Large intestine (tissue), 3 donors: Measurements from ENCODE around the gene EXOC5. TPM values are rescaled to one million over a fixed set of nuclear protein-coding genes. Genes with fewer than 3 reads are reported as not detected.
"Not testable (repeated sequence)": the region's sequence is repeated elsewhere in the genome, so short reads cannot be mapped to it uniquely, and the experiment has no call there.

Experiments
- DNase-seq, 2 donors: peaks; one replicate each; pipeline versions ENCODE4 v3.0.0 to v3.0.0-alpha.2; 2013
- H3K27ac ChIP-seq: one replicate; pipeline ENCODE4 v1.5.1; 2013; ENCODE audit warnings: low read length
- H3K27me3 ChIP-seq: 2 replicates; pipeline ENCODE4 v1.6.1; 2013; ENCODE audit warnings: low read length; ENCODE audit not compliant: control insufficient read depth, insufficient read depth
- H3K36me3 ChIP-seq: 2 replicates; pipeline ENCODE4 v1.6.1; 2013; ENCODE audit warnings: low read length; ENCODE audit not compliant: control insufficient read depth, insufficient read depth
- H3K4me1 ChIP-seq: one replicate; pipeline ENCODE4 v1.6.1; 2013; ENCODE audit warnings: low read length; ENCODE audit not compliant: control insufficient read depth, insufficient read depth
- H3K4me3 ChIP-seq: one replicate; pipeline ENCODE4 v1.5.1; 2013; ENCODE audit warnings: low read length
- H3K9me3 ChIP-seq: one replicate; pipeline ENCODE4 v1.6.1; 2013; ENCODE audit warnings: mild to moderate bottlenecking, low read depth, low read length, moderate library complexity; ENCODE audit not compliant: control insufficient read depth
- WGBS: methylation state at CpG from one replicate; pipeline ENCODE4 v1.1.5; 2013; ENCODE audit warnings: low lambda C conversion rate; ENCODE audit not compliant: insufficient coverage; 5-methylcytosine and 5-hydroxymethylcytosine counted together
- polyA plus RNA-seq: library from polyadenylated mRNA; unstranded; fragments of 120-200 nt; gene quantifications from one replicate; pipeline ENCODE4 v1.2.1, GENCODE V29; 2013

EXOC5 gene
- polyA plus RNA-seq, 1 donor = 63.8 TPM

- Histone ChIP-seq H3K4me1 (no peaks in the 10 kb centered on the region), H3K36me3 (peaks cover 7% of the 10 kb centered on the region), H3K27me3 (no peaks in the 10 kb centered on the region), H3K27ac (no peak overlapping the region), H3K9me3 (no peaks in the 10 kb centered on the region), H3K4me3 (no peak overlapping the region)
- WGBS = no CpG with 5 or more reads among the region's 1 CpG
- no peak for DNase-seq
These were observed 9.0 kb downstream of the EXOC5 start for GRCh38 chr14:57259672-57260071.

DNA sequence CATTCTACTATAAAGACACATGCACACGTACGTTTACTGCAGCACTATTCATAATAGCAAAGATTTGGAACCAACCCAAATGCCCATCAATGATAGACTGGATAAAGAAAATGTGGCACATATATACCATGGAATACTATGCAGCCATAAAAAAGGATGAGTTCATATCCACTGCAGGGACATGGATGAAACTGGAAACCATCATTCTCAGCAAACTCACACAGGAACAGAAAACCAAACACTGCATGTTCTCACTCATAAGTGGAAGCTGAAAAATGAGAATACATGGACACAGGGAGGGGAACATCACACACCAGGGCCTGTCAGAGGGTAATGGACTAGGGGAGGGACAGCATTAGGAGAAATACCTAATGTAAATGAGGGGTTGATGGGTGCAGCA is 10.5 kb downstream of the EXOC5 start:
- H3K27ac ChIP-seq, H3K4me3 ChIP-seq, H3K4me1 ChIP-seq, DNase-seq, H3K9me3 ChIP-seq, H3K36me3 ChIP-seq, H3K27me3 ChIP-seq: not testable (repeated sequence)
- WGBS = no CpG with 5 or more reads among the region's 2 CpGs

GRCh38 chr14:57254884-57255283 is 13.8 kb downstream of the EXOC5 start:
- no peak overlapping the region for H3K27ac ChIP-seq
- DNase-seq = no peak
- no peaks in the 10 kb centered on the region for H3K9me3 ChIP-seq
- no peaks in the 10 kb centered on the region for H3K27me3 ChIP-seq
- H3K4me3 ChIP-seq = no peak overlapping the region
- H3K36me3 ChIP-seq = peaks cover 7% of the 10 kb centered on the region
- no peaks in the 10 kb centered on the region for H3K4me1 ChIP-seq

DNA sequence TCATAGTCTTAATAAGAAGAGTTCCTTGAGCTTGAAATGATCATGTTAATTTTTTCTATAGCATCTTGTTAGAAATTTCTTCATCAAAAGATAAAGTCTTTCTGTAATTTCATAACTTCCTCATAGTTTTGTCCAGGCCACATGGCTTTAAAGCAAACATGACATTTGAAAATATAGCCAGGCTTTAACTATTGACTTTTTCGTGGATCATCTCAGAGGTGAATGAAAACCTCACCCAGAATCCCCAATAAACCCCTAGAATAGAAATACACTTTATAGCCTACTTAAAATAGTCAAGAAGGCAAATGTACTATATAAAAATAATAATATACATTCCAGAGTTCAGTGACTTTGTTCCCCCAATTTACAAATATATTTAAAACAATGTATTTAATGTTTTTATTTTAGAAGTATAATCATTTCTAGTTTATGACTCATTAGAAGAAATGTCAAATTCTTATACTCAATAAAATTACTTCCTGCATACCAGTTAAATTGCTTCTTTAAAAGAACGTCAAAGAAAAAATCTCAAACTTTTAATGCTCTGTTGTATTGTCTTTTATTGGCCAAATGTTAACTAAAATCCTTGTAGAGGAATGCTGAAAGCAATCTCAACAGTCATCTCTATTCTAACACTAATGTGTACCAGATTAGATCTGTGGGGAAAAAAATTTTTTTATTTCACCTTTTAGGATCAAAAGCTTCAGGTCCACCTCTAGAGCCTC is 21.6 kb downstream of the EXOC5 start:
- Histone ChIP-seq H3K4me3 (no peak overlapping the region), H3K27me3 (no peaks in the 10 kb centered on the region), H3K4me1 (no peaks in the 10 kb centered on the region), H3K36me3 (peaks cover 21% of the 10 kb centered on the region), H3K9me3 (no peaks in the 10 kb centered on the region), H3K27ac (no peak overlapping the region)
- WGBS = 90% methylated on average over 1 of the region's 2 CpGs
- no peak for DNase-seq

- Histone ChIP-seq H3K4me3 (no peak overlapping the region), H3K27me3 (no peaks in the 10 kb centered on the region), H3K4me1 (no peaks in the 10 kb centered on the region), H3K36me3 (peaks cover 26% of the 10 kb centered on the region), H3K27ac (no peak overlapping the region), H3K9me3 (no peaks in the 10 kb centered on the region)
- WGBS = no CpG with 5 or more reads among the region's 2 CpGs
- DNase-seq = no peak
These were observed 22.8 kb downstream of the EXOC5 start for GRCh38 chr14:57245941-57246340.

GRCh38 chr14:57244106-57244505 is 24.6 kb downstream of the EXOC5 start:
- Histone ChIP-seq H3K27me3 (no peaks in the 10 kb centered on the region), H3K36me3 (peaks cover 28% of the 10 kb centered on the region), H3K27ac (no peak overlapping the region), H3K4me1 (no peaks in the 10 kb centered on the region), H3K9me3 (no peaks in the 10 kb centered on the region), H3K4me3 (no peak overlapping the region)
- 40% methylated on average over 1 of the region's 2 CpGs for WGBS
- DNase-seq = peak; percentile 47 to 49

DNA sequence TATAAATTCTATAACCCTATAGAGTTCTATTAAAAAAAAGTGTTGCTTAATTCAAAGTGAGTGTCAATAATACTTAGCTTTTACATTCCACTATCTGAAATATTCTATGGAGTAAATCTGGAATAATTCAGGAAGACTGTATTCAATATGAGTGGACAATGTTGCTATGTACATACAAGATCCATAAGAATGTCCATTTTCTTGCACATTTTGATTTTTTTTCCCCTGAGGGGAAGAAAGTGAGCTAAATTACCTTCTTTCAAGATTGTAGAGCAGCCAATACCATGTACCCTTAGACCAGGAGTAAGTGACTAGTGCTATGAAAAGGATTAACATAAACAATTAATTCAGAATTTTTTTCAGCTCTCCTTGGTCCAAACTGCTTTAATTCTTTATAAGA is 25.4 kb downstream of the EXOC5 start:
- DNase-seq = no peak
- Histone ChIP-seq H3K36me3 (peaks cover 31% of the 10 kb centered on the region), H3K4me1 (no peaks in the 10 kb centered on the region), H3K9me3 (no peaks in the 10 kb centered on the region), H3K4me3 (no peak overlapping the region), H3K27ac (no peak overlapping the region), H3K27me3 (no peaks in the 10 kb centered on the region)

GRCh38 chr14:57240115-57240514 is 28.6 kb downstream of the EXOC5 start:
- no CpG with 5 or more reads among the region's 7 CpGs for WGBS
- H3K4me1 ChIP-seq = not testable (repeated sequence)

DNA sequence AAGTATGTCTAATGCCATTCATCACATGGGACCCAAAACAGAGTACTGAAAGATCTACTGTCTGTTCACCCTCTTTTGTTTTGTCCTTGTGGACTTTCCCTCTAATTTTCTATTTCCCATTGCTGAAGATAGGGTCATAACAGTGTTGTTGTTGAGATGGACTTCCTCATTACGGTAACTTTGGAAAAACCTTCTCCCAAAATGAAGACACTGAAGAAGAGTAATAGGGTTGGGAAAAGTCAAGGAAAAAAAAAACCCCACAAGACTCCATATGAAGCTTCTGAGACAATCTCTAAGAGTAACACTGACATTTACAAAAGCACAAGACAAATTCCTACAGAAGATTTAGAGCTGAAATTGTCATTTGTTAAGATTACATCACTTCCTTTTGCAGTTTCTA is 36.7 kb downstream of the EXOC5 start:
- no CpG with 5 or more reads among the region's 1 CpG for WGBS
- H3K36me3 ChIP-seq = peaks cover 32% of the 10 kb centered on the region

More at GRCh38 chr14:57240115-57240514, 28.6 kb downstream of the EXOC5 start:
- peaks cover 31% of the 10 kb centered on the region for H3K36me3 ChIP-seq
- not testable (repeated sequence) for H3K27ac ChIP-seq, H3K9me3 ChIP-seq, H3K27me3 ChIP-seq, DNase-seq, H3K4me3 ChIP-seq

GRCh38 chr14:57228320-57228719 is 40.4 kb downstream of the EXOC5 start:
- H3K4me3 ChIP-seq, H3K27me3 ChIP-seq, DNase-seq, H3K4me1 ChIP-seq, H3K27ac ChIP-seq, H3K9me3 ChIP-seq: not testable (repeated sequence)
- WGBS = no CpG with 5 or more reads among the region's 2 CpGs
- H3K36me3 ChIP-seq = peaks cover 30% of the 10 kb centered on the region

More for the DNA sequence above, 36.7 kb downstream of the EXOC5 start:
- Histone ChIP-seq H3K27me3 (no peaks in the 10 kb centered on the region), H3K27ac (no peak overlapping the region), H3K9me3 (no peaks in the 10 kb centered on the region), H3K4me1 (no peaks in the 10 kb centered on the region), H3K4me3 (no peak overlapping the region)
- DNase-seq = no peak

- WGBS = no CpG with 5 or more reads among the region's 2 CpGs
- Histone ChIP-seq H3K36me3 (peaks cover 29% of the 10 kb centered on the region), H3K27ac (no peak overlapping the region), H3K4me1 (no peaks in the 10 kb centered on the region), H3K9me3 (no peaks in the 10 kb centered on the region), H3K4me3 (no peak overlapping the region), H3K27me3 (no peaks in the 10 kb centered on the region)
- DNase-seq = no peak
These were observed 41.6 kb downstream of the EXOC5 start for GRCh38 chr14:57227083-57227482.
